Measurements from ENCODE around the gene RPAP2. TPM values are rescaled to one million over a fixed set of nuclear protein-coding genes. Genes with fewer than 3 reads are reported as not detected.

RPAP2 gene
- total and polyA plus RNA-seq, 2 donors (not counting 3 experiments of a cell fraction or from before 2014, with no cell fraction given), result 4.3 to 24.9 TPM

GRCh38 chr1:92372164-92372563 lies 73.3 kb downstream of the RPAP2 start:
- H4K20me1 ChIP-seq (replicated peaks; ENCODE audit: control insufficient read depth, extremely low read depth, insufficient read depth, low read length), result no peaks in the 10 kb centered on the region
- ChIA-PET CTCF (interaction anchor here (1.2 kb wide), 1 partner anchor 20 kb away, joined by 3 read pairs; no protein-coding TSS in a partner anchor), POLR2A (no interaction called here)
- no peak for DNase-seq (ENCODE audit: low read depth, low spot score)
- no peak for FAIRE-seq
- H2AFZ ChIP-seq (ENCODE audit: low read depth, low read length), result no peak overlapping the region
- BruUV-seq (replicated peaks), result no TSS peak
- no peak overlapping the region for H3K9ac ChIP-seq (replicated peaks; ENCODE audit: extremely low read depth, insufficient read depth, low read length)
- intact Hi-C loops (cut with micrococcal nuclease) (no loop called here), dilution Hi-C loops (cut with MboI; ENCODE audit: extremely low pct_ligation_motif_present, low sequenced_read_pairs) (no loop called here)
- peaks cover 12% of the 10 kb centered on the region for H3K4me1 ChIP-seq (ENCODE audit: control insufficient read depth, extremely low read depth, insufficient read depth, low read length)
- no peak overlapping the region for H3K4me3 ChIP-seq (replicated peaks in 1 of 3; ENCODE audit: insufficient read depth in 1 of 3, low read depth in 1 of 3, low read length in 3 of 3)
- no peaks in the 10 kb centered on the region for H3K79me2 ChIP-seq (ENCODE audit: control insufficient read depth, insufficient read depth, low read length)
- H3K9me3 ChIP-seq (replicated peaks; ENCODE audit: control insufficient read depth, insufficient read depth, low read length), result no peaks in the 10 kb centered on the region
- H3K36me3 ChIP-seq (ENCODE audit: control insufficient read depth in 2 of 2, extremely low read depth in 1 of 2, insufficient read depth in 2 of 2, low read length in 2 of 2), result peaks cover 0 to 3% of the 10 kb centered on the region in 2 experiments
- TF ChIP-seq MYC (IDR thresholded peaks at IDR 0.05; ENCODE audit: low read depth, low read length) (no peak), CTCF (IDR thresholded peaks at IDR 0.05; ENCODE audit: extremely low read depth in 1 of 2, insufficient read depth in 1 of 2, low read depth in 1 of 2, low read length in 2 of 2) (no peak), POLR2AphosphoS5 (IDR thresholded peaks at IDR 0.05; ENCODE audit: insufficient read depth, low read depth, low read length) (no peak), JUN (IDR thresholded peaks at IDR 0.05; ENCODE audit: borderline replicate concordance, insufficient read depth, insufficient read length, low read depth) (no peak), EZH2 (IDR thresholded peaks at IDR 0.05; ENCODE audit: borderline replicate concordance, low read depth, low read length, severe bottlenecking) (no peak), MAX (IDR thresholded peaks at IDR 0.05; ENCODE audit: insufficient read depth, insufficient read length) (no peak), FOS (IDR thresholded peaks at IDR 0.05; ENCODE audit: borderline replicate concordance, insufficient read depth, low read length) (no peak), GATA2 (IDR thresholded peaks at IDR 0.05; ENCODE audit: insufficient read depth, insufficient read length, low read depth, low read length) (no peak), POLR2A (IDR thresholded peaks at IDR 0.05; ENCODE audit: low read depth, low read length) (no peak)
- no peaks in the 10 kb centered on the region for H3K27me3 ChIP-seq (ENCODE audit: control insufficient read depth in 2 of 2, insufficient read depth in 2 of 2, low read length in 2 of 2)
- no peak overlapping the region for H3K4me2 ChIP-seq (ENCODE audit: insufficient read depth, low read length)
- H3K9me1 ChIP-seq (replicated peaks; ENCODE audit: control insufficient read depth, extremely low read depth, insufficient read depth, low read length), result no peaks in the 10 kb centered on the region
- H3K27ac ChIP-seq (ENCODE audit: insufficient read depth, low read depth, low read length), result no peak overlapping the region

Measured in endothelial cell of umbilical vein (primary cell).